Measurements from ENCODE around the gene CDH23.

The CDH23 gene

DNA sequence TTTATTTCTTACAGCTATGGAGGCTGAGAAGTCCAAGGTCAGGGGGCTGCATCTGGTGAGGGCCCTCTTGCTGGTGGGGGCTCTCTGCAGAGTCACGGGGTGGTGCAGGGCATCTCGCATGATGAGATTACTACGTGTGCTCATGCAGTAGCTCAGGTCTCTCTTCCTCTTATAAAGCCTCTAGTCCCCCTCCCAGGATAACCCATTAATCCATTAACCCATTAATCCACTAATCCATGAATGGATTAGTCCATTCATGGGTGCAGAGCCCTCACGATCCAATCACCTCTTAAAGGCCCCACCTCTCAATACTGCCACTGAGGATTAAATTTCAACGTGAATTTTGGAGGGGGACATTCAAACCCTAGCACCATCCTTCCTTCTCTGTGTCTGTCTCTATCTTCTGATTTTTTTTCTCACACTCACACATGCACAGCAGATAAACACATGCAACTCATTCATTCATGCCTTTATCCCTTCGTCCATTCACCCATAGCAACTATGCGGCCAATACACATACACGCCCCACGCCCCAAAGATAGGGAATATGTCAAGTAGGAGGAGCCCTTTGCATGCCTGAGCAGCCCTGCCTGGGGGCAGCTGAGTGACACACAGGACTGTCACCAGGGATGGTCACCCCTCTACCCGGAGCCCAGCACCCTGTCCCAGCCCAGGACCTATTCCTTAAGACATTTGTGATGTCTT lies 236.3 kb downstream of the CDH23 start:
- DNase-seq: peak; percentile 88 to 94
- TF ChIP-seq GATA1 (IDR thresholded peaks at IDR 0.05; ENCODE audit: low read depth, low read length) (no peak), POLR2A (IDR thresholded peaks at IDR 0.05; ENCODE audit: low read length) (no peak)

DNA sequence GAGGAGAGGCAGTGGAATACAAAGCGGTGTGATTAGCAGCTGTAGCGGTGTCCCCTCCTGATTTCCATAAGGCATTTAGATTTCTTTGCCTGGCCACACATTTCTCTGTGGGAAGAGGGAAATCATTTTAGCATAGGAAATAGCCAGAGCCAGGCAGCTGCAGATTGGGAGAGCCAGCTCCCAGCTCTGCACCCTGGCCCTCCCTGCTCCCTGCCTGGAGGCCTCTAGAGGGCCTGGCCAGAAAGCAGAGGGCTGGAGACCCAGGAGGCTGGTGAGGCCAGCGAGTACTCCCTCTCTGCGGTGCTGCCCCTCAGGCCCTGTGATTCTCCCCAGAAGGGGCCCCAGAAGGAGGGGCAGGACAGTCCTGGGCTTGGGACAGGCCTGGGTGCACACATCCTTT lies 237.2 kb downstream of the CDH23 start:
- no peak for DNase-seq
- no peak for TF ChIP-seq POLR2A (IDR thresholded peaks at IDR 0.05; ENCODE audit: low read length)
- TF ChIP-seq GATA1 (IDR thresholded peaks at IDR 0.05; ENCODE audit: low read depth, low read length): no peak

DNA sequence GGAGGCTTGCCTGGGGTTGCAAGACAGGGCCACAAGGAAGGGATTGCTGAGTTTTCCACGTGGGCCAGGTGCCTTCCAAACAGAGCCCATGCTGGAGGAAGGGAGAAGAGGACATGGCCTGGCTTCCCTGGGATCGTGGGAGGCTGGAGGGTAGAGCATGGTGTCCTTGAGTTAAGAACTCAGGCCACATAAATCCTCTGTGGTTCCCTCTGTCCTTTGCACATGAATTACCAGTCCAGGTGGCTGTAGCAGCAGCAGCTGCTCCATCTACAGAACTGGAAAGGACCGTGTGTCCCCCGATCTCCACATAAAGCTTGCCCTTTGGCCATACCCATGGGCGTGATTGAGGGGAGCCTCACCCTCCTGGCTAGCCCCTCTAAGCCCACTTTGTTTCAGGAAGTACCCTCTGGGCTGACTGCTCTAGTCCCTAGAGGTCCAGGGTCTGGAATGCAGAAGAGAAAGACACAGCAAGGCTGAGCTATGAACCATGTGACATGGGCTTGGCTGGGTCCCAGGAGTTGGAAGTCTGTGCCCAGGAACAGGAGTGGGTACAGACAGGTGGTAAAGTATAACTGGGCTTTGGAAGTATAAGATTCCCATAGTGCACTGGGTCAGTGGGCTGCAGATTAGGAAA lies 237.9 kb downstream of the CDH23 start:
- no peak for TF ChIP-seq POLR2A (IDR thresholded peaks at IDR 0.05; ENCODE audit: low read length)
- TF ChIP-seq GATA1 (IDR thresholded peaks at IDR 0.05; ENCODE audit: low read depth, low read length): no peak
- DNase-seq: no peak

- TF ChIP-seq POLR2A (IDR thresholded peaks at IDR 0.05; ENCODE audit: low read length): no peak
- no peak for TF ChIP-seq GATA1 (IDR thresholded peaks at IDR 0.05; ENCODE audit: low read depth, low read length)
- DNase-seq: peak; percentile 60 to 80
Measured at GRCh38 chr10:71635251-71635866, 238.6 kb downstream of the CDH23 start.

DNA sequence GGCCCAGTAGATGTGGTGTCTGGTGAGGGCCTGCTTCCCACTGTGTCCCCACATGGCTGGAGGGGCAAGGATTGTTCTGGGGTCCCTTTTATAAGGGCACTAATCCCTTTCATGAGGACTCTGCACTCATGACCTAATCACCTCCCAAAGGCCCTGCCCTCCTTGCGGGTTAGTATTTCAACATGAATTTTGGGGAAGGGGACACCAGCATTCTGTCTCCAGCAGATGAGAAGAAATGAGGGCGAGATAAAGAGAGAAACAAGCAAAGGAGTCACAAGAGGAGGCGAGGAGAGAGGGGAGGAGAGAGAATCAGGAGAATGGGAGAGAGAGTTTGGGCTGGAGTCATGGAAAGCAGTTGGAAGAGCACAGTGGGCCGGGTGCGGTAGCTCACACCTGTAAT lies 239.1 kb downstream of the CDH23 start:
- TF ChIP-seq GATA1 (IDR thresholded peaks at IDR 0.05; ENCODE audit: low read depth, low read length) (no peak), POLR2A (IDR thresholded peaks at IDR 0.05; ENCODE audit: low read length) (no peak)

DNA sequence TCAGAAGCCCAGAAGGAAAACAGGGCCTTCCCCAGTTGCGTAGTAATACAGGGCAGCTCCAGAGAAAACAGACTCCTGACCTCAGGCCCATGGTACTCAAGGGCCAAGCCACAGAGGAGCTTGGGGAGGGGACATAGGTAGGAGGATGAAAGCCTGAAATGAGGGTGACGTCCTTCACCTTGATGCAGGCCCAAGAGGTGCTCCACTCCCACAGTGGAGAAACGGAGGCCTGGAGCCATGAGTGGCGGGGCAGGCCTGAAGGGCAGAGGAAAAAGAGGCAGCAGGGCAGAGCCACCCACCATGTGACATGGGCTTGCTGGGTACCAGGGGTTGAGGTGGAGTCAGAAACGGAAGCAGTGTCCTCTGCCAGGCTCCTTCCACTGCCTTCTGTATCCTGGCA lies 239.9 kb downstream of the CDH23 start:
- DNase-seq: no peak
- TF ChIP-seq POLR2A (IDR thresholded peaks at IDR 0.05; ENCODE audit: low read length) (no peak), GATA1 (IDR thresholded peaks at IDR 0.05; ENCODE audit: low read depth, low read length) (no peak)

More for the DNA sequence above, 239.1 kb downstream of the CDH23 start:
- DNase-seq: peak; percentile 46 to 50

- TF ChIP-seq POLR2A (IDR thresholded peaks at IDR 0.05; ENCODE audit: low read length) (no peak), GATA1 (IDR thresholded peaks at IDR 0.05; ENCODE audit: low read depth, low read length) (no peak)
Measured at GRCh38 chr10:71637305-71637704, 240.6 kb downstream of the CDH23 start.

GRCh38 chr10:71638064-71638821 lies 241.5 kb downstream of the CDH23 start:
- peak; percentile 93 to 94 for DNase-seq
- TF ChIP-seq GATA1 (IDR thresholded peaks at IDR 0.05; ENCODE audit: low read depth, low read length): no peak
- TF ChIP-seq POLR2A (IDR thresholded peaks at IDR 0.05; ENCODE audit: low read length): no peak

More at GRCh38 chr10:71637305-71637704, 240.6 kb downstream of the CDH23 start:
- DNase-seq: no peak

DNA sequence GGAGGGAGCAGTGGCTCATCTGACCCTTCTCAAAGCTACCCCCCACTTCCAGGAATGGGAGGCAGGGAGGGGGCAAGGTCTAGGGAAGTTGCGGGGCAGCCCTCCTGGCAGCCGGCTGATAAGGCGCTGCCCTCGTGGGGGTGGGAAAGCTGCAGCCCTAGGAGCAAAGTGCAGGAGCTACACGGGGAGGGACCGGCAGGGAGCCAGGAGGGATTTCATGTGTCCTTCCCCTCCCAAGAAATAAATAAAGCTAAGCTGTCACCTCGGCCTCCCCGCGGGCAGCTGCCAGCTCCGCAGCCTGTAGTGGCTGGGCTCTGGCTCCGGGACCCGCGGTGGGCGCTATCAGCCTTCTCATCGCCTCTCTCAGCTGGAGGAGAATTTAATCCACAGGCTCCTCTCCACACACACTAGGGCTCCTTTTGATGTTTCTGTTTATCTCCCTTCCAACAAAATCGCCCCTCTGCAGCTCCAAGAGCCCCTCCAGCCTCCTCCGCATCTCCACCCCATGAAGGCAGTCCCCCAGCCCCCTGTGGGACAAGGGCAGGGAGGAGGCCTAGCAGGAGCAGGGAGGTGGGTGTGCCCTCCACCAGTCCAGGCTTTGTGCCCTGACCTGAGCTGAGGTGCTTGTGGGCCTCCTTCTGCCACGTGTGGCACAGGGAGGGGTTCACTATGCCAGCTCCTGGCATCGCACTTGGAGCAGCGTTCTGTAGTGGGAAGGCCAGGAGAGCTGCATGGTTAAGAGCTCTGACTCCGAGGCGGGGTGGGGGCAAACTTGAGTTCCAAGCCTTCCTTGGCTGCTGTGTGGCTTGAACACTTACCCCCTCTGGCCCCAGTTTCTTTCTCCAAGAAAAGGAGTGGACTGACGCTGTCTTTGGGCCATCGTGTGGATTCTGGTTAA lies 242.4 kb downstream of the CDH23 start:
- DNase-seq: peak; percentile 82 to 84
- TF ChIP-seq POLR2A (IDR thresholded peaks at IDR 0.05; ENCODE audit: low read length): no peak
- peak; percentile 20 for TF ChIP-seq GATA1 (IDR thresholded peaks at IDR 0.05; ENCODE audit: low read depth, low read length)

- DNase-seq: no peak
- TF ChIP-seq POLR2A (IDR thresholded peaks at IDR 0.05; ENCODE audit: low read length): no peak
Measured at GRCh38 chr10:71640607-71641006, 243.9 kb downstream of the CDH23 start.

DNA sequence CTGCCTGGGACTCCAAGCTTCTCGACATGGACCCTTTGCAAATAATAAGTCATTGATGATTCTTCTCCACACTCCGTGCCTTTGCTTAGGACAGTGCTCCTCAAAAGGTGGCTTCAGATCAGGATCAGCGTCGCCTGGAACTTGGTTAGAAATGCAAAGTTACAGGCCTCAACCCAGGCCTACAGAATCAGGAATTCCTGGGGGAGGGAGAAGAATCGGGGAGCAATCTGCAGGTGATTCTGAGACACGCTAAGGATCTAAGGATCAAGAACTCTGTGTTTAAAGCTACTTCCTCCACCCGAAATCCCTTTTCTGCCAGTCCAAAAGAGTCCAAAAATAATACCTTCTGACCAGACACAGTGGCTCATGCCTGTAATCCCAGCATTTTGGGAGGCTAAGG lies 244.7 kb downstream of the CDH23 start:
- no peak for DNase-seq
- no peak for TF ChIP-seq GATA1 (IDR thresholded peaks at IDR 0.05; ENCODE audit: low read depth, low read length)

DNA sequence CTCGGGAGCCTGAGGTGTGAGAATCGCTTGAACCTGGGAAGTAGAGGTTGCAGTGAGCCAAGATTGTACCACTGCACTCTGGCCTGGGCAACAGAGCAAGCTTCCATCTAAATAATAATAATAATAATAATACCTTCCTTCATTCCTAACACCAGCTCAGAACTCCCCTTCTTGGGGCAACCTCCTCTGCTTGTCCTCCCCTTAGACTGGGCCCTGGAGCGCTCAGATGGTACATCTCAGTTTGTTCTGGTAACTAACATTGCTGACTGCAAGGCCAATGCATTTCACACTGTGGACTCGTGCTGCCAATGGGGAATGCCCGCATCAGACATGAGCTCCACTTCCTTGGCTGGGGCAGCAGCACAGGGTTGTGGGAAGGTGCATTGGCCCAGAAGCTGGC lies 245.3 kb downstream of the CDH23 start:
- no peak for DNase-seq
- TF ChIP-seq GATA1 (IDR thresholded peaks at IDR 0.05; ENCODE audit: low read depth, low read length) (no peak), POLR2A (IDR thresholded peaks at IDR 0.05; ENCODE audit: low read length) (no peak)

DNA sequence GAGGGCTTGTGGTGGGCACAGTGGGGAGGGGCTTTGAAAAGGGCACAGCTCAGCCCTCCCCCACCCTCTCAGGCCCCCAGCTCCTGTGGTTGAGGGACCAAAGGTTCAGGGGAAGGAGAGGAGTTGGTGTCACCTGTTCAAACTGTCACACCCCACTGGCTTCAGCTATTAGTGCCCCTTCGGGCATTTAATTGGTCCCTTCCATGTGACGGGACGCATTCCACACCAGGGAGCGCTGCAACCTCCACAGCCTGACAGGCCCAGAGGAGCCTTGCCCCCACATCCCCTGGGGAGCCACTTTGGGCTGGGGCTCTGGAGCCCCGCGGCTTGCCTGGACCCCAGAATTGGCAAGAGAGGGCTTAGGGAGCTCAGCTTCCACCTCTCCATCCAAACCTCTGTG lies 247.2 kb downstream of the CDH23 start:
- TF ChIP-seq GATA1 (IDR thresholded peaks at IDR 0.05; ENCODE audit: low read depth, low read length) (no peak), POLR2A (IDR thresholded peaks at IDR 0.05; ENCODE audit: low read length) (no peak)
- DNase-seq: no peak

Measured in erythroblast (primary cell).